IPS DF 6.9 (cell line): ENCODE data around the gene PARD3.
"Not testable (repeated sequence)": the region's sequence is repeated elsewhere in the genome, so short reads cannot be mapped to it uniquely, and the experiment has no call there.

Experiments used
- DNase-seq: peaks from one replicate; pipeline ENCODE4 v3.0.0-alpha.2; 2013; ENCODE audit warnings: low read depth, low spot score
- H3K27ac ChIP-seq: one replicate; pipeline ENCODE4 v1.5.1; 2013; ENCODE audit warnings: low read length, control low read depth
- H3K27me3 ChIP-seq: 2 replicates; pipeline ENCODE4 v1.6.1; 2013; ENCODE audit warnings: mild to moderate bottlenecking, low read length; ENCODE audit not compliant: control insufficient read depth, insufficient read depth
- H3K36me3 ChIP-seq: 2 replicates; pipeline ENCODE4 v1.6.1; 2013; ENCODE audit warnings: low read length; ENCODE audit not compliant: control insufficient read depth, insufficient read depth
- H3K4me1 ChIP-seq: 2 replicates; pipeline ENCODE4 v1.6.1; 2013; ENCODE audit warnings: low read length; ENCODE audit not compliant: control insufficient read depth, insufficient read depth
- H3K4me3 ChIP-seq: 2 replicates; pipeline ENCODE4 v1.5.1; 2013; ENCODE audit warnings: mild to moderate bottlenecking, low read length
- H3K9me3 ChIP-seq: 2 replicates; pipeline ENCODE4 v1.6.1; 2013; ENCODE audit warnings: low read length, inconsistent platforms; ENCODE audit not compliant: control insufficient read depth, insufficient read depth
- WGBS: extraction: QIAGEN DNeasy Blood & Tissue Kit; methylation state at CpG from one replicate; pipeline ENCODE4 v1.1.7; 2013; ENCODE audit warnings: mixed read lengths, missing lambda C conversion rate; ENCODE audit not compliant: insufficient read length, insufficient coverage; 5-methylcytosine and 5-hydroxymethylcytosine counted together

Gene PARD3

GRCh38 chr10:34845070-34845469 is 30.0 kb upstream of the PARD3 start:
- Histone ChIP-seq H3K27ac (no peak overlapping the region), H3K27me3 (no peaks in the 10 kb centered on the region), H3K36me3 (no peaks in the 10 kb centered on the region), H3K9me3 (no peaks in the 10 kb centered on the region), H3K4me3 (no peak overlapping the region), H3K4me1 (no peaks in the 10 kb centered on the region)
- no peak for DNase-seq
- WGBS, result no CpG with 5 or more reads among the region's 2 CpGs

- Histone ChIP-seq H3K9me3 (no peaks in the 10 kb centered on the region), H3K4me3 (no peak overlapping the region), H3K4me1 (no peaks in the 10 kb centered on the region), H3K27ac (no peak overlapping the region), H3K36me3 (no peaks in the 10 kb centered on the region), H3K27me3 (no peaks in the 10 kb centered on the region)
- no CpG with 5 or more reads among the region's 4 CpGs for WGBS
- no peak for DNase-seq
Observed at GRCh38 chr10:34844448-34844847, 29.4 kb upstream of the PARD3 start.

GRCh38 chr10:34843470-34843869 is 28.4 kb upstream of the PARD3 start:
- not testable (repeated sequence) for H3K9me3 ChIP-seq, H3K36me3 ChIP-seq, H3K27me3 ChIP-seq, H3K4me1 ChIP-seq, H3K27ac ChIP-seq, H3K4me3 ChIP-seq, DNase-seq
- no CpG with 5 or more reads among the region's 5 CpGs for WGBS

GRCh38 chr10:34838366-34838900 is 23.3 kb upstream of the PARD3 start:
- H3K36me3 ChIP-seq, result no peaks in the 10 kb centered on the region
- peaks cover 2% of the 10 kb centered on the region; the same call in 1 of the 2 replicates for H3K4me1 ChIP-seq
- H3K4me3 ChIP-seq, result no peak overlapping the region
- no peaks in the 10 kb centered on the region for H3K9me3 ChIP-seq
- H3K27me3 ChIP-seq, result no peaks in the 10 kb centered on the region
- DNase-seq, result no peak
- WGBS, result no CpG with 5 or more reads among the region's 5 CpGs
- no peak overlapping the region for H3K27ac ChIP-seq

- no peaks in the 10 kb centered on the region for H3K36me3 ChIP-seq
- H3K4me1 ChIP-seq, result peaks cover 2% of the 10 kb centered on the region; the same call in 1 of the 2 replicates
- no peak overlapping the region for H3K27ac ChIP-seq
- WGBS, result no CpG with 5 or more reads among the region's 8 CpGs
- H3K4me3 ChIP-seq, result no peak overlapping the region
- no peak for DNase-seq
- no peaks in the 10 kb centered on the region for H3K9me3 ChIP-seq
- no peaks in the 10 kb centered on the region for H3K27me3 ChIP-seq
Observed at GRCh38 chr10:34835908-34836508, 20.9 kb upstream of the PARD3 start.

- Histone ChIP-seq H3K9me3 (no peaks in the 10 kb centered on the region), H3K4me3 (no peak overlapping the region), H3K36me3 (no peaks in the 10 kb centered on the region), H3K27ac (no peak overlapping the region), H3K27me3 (no peaks in the 10 kb centered on the region), H3K4me1 (peaks cover 2% of the 10 kb centered on the region; the same call in 1 of the 2 replicates)
- DNase-seq, result no peak
- no CpG with 5 or more reads among the region's 5 CpGs for WGBS
Observed at GRCh38 chr10:34834274-34834673, 19.2 kb upstream of the PARD3 start.

- H3K4me3 ChIP-seq, result no peak overlapping the region
- DNase-seq, result no peak
- H3K27ac ChIP-seq, result no peak overlapping the region
- WGBS, result no CpG with 5 or more reads among the region's 13 CpGs
- H3K4me1 ChIP-seq, result no peaks in the 10 kb centered on the region
- H3K27me3 ChIP-seq, result no peaks in the 10 kb centered on the region
- H3K9me3 ChIP-seq, result no peaks in the 10 kb centered on the region
- H3K36me3 ChIP-seq, result no peaks in the 10 kb centered on the region
Observed at GRCh38 chr10:34830217-34830822, 15.2 kb upstream of the PARD3 start.

- no peaks in the 10 kb centered on the region for H3K27me3 ChIP-seq
- no peaks in the 10 kb centered on the region for H3K9me3 ChIP-seq
- peaks cover 2% of the 10 kb centered on the region; the same call in 1 of the 2 replicates for H3K4me1 ChIP-seq
- H3K36me3 ChIP-seq, result no peaks in the 10 kb centered on the region
- no peak for DNase-seq
- no peak overlapping the region for H3K4me3 ChIP-seq
- 100% methylated on average over 1 of the region's 11 CpGs for WGBS
- no peak overlapping the region for H3K27ac ChIP-seq
Observed at GRCh38 chr10:34826857-34827766, 12.0 kb upstream of the PARD3 start.

GRCh38 chr10:34826221-34826620 is 11.1 kb upstream of the PARD3 start:
- no peaks in the 10 kb centered on the region for H3K36me3 ChIP-seq
- no CpG with 5 or more reads among the region's 6 CpGs for WGBS
- no peak for DNase-seq
- H3K4me3 ChIP-seq, result no peak overlapping the region
- H3K27ac ChIP-seq, result no peak overlapping the region
- no peaks in the 10 kb centered on the region for H3K27me3 ChIP-seq
- H3K4me1 ChIP-seq, result peaks cover 2% of the 10 kb centered on the region; the same call in 1 of the 2 replicates
- H3K9me3 ChIP-seq, result no peaks in the 10 kb centered on the region

GRCh38 chr10:34825414-34825813 is 10.3 kb upstream of the PARD3 start:
- Histone ChIP-seq H3K27me3 (no peaks in the 10 kb centered on the region), H3K36me3 (no peaks in the 10 kb centered on the region)

More at GRCh38 chr10:34825414-34825813, 10.3 kb upstream of the PARD3 start:
- Histone ChIP-seq H3K9me3 (no peaks in the 10 kb centered on the region), H3K4me1 (peaks cover 2% of the 10 kb centered on the region; the same call in 1 of the 2 replicates), H3K27ac (no peak overlapping the region), H3K4me3 (no peak overlapping the region)
- no CpG with 5 or more reads among the region's 2 CpGs for WGBS
- no peak for DNase-seq
